ENCODE results near the gene APH1A. TPM values are rescaled to one million over a fixed set of nuclear protein-coding genes. Genes with fewer than 3 reads are reported as not detected.
"Not testable (repeated sequence)": the region's sequence is repeated elsewhere in the genome, so short reads cannot be mapped to it uniquely, and the experiment has no call there.

Gene APH1A
- total and polyA plus RNA-seq, 12 donors: 52.9 to 86.9 (median 65.7) TPM

DNA sequence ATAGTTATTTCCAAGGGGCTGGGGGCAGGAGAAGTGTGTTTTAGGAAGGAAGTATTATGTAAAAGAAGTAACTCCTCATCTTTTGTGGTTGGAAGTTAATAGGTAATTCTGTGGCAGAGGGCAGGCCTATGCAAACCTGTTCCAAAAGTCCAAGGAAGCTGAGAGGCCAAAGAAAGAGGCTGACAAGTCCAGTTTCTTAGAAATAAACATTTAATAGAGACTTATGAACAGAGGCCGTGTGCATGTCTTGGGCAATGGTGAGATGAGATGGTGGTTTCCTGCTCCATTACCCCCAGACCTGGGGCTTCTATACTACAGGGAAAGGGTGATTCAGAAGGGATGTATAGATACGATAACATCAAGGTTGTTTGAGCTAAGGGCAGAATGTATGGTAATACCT lies 18.9 kb downstream of the APH1A start:
- WGBS, 2 donors: 80 to 84% methylated on average over 2 of the region's 2 CpGs
- DNase-seq (no peak), ATAC-seq (no peak)
- TF ChIP-seq, protein P1, sequence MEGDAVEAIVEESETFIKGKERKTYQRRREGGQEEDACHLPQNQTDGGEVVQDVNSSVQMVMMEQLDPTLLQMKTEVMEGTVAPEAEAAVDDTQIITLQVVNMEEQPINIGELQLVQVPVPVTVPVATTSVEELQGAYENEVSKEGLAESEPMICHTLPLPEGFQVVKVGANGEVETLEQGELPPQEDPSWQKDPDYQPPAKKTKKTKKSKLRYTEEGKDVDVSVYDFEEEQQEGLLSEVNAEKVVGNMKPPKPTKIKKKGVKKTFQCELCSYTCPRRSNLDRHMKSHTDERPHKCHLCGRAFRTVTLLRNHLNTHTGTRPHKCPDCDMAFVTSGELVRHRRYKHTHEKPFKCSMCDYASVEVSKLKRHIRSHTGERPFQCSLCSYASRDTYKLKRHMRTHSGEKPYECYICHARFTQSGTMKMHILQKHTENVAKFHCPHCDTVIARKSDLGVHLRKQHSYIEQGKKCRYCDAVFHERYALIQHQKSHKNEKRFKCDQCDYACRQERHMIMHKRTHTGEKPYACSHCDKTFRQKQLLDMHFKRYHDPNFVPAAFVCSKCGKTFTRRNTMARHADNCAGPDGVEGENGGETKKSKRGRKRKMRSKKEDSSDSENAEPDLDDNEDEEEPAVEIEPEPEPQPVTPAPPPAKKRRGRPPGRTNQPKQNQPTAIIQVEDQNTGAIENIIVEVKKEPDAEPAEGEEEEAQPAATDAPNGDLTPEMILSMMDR (IDR thresholded peaks at IDR 0.05): no peak
- Histone ChIP-seq H3K36me3 (no peaks in the 10 kb centered on the region), H3K4me1 (no peaks in the 10 kb centered on the region), H3K27ac (no peak overlapping the region), H3K4me3 (no peak overlapping the region), H3K9me3 (no peaks in the 10 kb centered on the region), H3K27me3 (peaks cover 0 to 4% (median 0%) of the 10 kb centered on the region in 7 donors)
- intact Hi-C loops (cut with DNase I): loop anchor here in 3 of 10 donors (10.0 kb wide), 3 partner anchors 175 to 645 kb away; partner anchors contain the start of gene GOLPH3L (in 1 of the 3)

DNA sequence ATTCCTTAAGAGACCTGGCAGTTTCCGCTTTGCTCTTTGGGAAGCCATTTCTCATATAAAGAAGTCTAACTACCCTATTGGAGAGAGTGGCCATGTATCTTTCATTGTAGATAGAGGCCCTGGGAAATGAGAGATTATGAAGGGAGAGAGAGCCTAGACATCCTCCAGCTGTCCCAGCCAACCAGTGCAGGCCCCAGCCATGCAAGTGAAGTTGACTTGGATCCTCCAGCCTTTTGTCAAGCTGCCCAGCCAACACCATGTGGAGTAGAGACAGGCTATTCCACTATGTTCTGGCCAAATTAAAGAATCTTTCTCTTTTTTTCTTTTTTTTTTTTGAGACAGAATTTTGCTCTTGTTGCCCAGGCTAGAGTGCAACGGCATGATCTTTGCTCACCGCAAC lies 25.8 kb downstream of the APH1A start:
- peak in 2 of 8 donors; percentile 58 to 65 for ATAC-seq

DNA sequence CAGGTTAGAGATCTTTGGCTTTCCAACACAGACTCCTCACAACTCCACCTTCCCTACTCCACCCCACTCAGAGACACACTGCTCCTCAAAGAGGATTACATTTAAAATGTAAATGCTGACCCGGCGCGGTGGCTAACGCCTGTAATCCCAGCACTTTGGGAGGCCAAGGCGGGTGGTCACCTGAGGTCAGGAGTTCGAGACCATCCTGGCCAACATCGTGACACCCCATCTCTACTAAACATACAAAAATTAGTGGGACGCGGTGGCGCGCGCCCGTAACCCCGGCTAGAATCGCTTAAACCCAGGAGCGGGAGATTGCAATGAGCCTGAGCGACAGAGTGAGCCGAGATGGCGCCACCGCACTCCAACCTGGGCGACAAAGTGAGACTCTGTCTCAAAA lies 31.1 kb downstream of the APH1A start:
- intact Hi-C loops (cut with DNase I): loop anchor here in 1 of 10 donors (5.0 kb wide), 1 partner anchor 35 kb away; the partner anchor contains the start of gene C1orf54
- Histone ChIP-seq H3K4me1 (peaks cover 0 to 20% (median 15%) of the 10 kb centered on the region in 9 donors), H3K36me3 (no peaks in the 10 kb centered on the region), H3K4me3 (no peak overlapping the region), H3K27me3 (no peaks in the 10 kb centered on the region), H3K9me3 (no peaks in the 10 kb centered on the region), H3K27ac (no peak overlapping the region)
- TF ChIP-seq, protein P1 (IDR thresholded peaks at IDR 0.05): no peak
- no peak for ATAC-seq
- 92 to 93% methylated on average over 21 of the region's 21 CpGs for WGBS, 2 donors
- no peak for DNase-seq

More for the DNA sequence above, 25.8 kb downstream of the APH1A start:
- DNase-seq: no peak
- Histone ChIP-seq H3K27me3 (peaks cover 0 to 4% (median 0%) of the 10 kb centered on the region in 7 donors), H3K27ac (no peak overlapping the region), H3K4me3 (no peak overlapping the region), H3K4me1 (no peaks in the 10 kb centered on the region), H3K9me3 (no peaks in the 10 kb centered on the region), H3K36me3 (no peaks in the 10 kb centered on the region)
- intact Hi-C loops (cut with DNase I): loop anchor here in 1 of 10 donors (10.0 kb wide), 1 partner anchor 652 kb away; no protein-coding TSS in a partner anchor
- WGBS, 2 donors: 76 to 80% methylated on average over 3 of the region's 3 CpGs
- TF ChIP-seq, protein P1 (IDR thresholded peaks at IDR 0.05): no peak

DNA sequence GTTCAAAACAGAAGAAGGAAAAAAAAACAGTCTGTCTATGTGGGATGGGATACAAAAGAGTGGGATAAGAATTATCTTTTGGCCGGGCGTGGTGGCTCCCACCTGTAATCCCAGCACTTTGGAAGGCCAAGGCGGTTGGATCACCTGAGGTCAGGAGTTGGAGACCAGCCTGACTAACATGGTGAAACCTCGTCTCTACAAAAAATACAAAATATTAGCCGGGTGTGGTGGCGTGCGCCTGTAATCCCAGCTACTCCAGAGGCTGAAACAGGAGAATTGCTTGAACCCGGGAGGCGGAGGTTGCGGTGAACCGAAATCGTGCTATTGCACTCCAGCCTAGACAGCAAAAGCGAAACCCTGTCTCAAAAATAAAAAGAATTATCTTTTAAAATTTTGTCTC lies 31.6 kb downstream of the APH1A start:
- not testable (repeated sequence) for H3K27me3 ChIP-seq, DNase-seq, H3K27ac ChIP-seq, ATAC-seq, H3K36me3 ChIP-seq, H3K9me3 ChIP-seq, H3K4me3 ChIP-seq
- intact Hi-C loops (cut with DNase I): loop anchor here in 1 of 10 donors (5.0 kb wide), 1 partner anchor 35 kb away; the partner anchor contains the start of gene C1orf54
- H3K4me1 ChIP-seq: peaks cover 0 to 20% (median 15%) of the 10 kb centered on the region in 9 donors
- 94% methylated on average over 13 of the region's 13 CpGs for WGBS, 2 donors

DNA sequence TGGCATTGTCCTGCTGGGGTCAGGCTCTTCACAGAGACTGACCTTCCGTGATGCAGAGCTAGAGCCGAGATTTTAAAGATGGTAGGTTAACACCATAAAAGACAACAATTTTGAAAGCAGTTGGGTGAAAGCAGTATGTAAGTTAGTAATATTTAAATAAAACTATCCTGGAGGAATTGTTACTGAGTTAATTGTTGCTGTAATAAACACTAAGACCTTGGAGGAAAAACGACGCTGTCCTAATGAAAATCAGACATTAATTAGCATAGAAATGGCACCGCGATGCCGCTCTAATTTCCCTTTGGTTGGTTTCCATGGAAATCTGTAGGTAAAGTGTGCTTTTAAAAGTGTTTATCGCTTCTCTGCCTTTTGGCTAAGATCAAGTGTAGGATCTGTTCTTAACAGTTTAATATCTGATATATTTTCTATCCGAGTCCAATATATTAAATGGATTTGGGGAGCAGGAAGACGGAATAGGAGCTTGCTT lies 32.2 kb downstream of the APH1A start:
- DNase-seq (no peak), ATAC-seq (peak in 1 of 8 donors; percentile 1)
- H3K4me1 ChIP-seq: peaks cover 0 to 20% (median 15%) of the 10 kb centered on the region in 9 donors
- TF ChIP-seq, protein P1 (IDR thresholded peaks at IDR 0.05): no peak
- WGBS, 2 donors: 33 to 39% methylated on average over 10 of the region's 10 CpGs
- no peaks in the 10 kb centered on the region for H3K9me3 ChIP-seq
- no peaks in the 10 kb centered on the region for H3K27me3 ChIP-seq
- H3K4me3 ChIP-seq: peak overlapping the region; percentile 30 to 97 (median 90)
- peak overlapping the region in 2 of 10 donors; percentile 28 to 54 for H3K27ac ChIP-seq
- intact Hi-C loops (cut with DNase I): loop anchor here in 1 of 10 donors (5.0 kb wide), 1 partner anchor 36 kb away; the partner anchor contains the start of gene C1orf54
- H3K36me3 ChIP-seq: peaks cover 0 to under 1% (median 0%) of the 10 kb centered on the region in 9 donors

Data from heart right ventricle (tissue), 16 donors.